HL-60 (cell line): ENCODE measurements around the gene IRS2.

ENCODE experiments used
- POLR2AphosphoS5 ChIP-seq: IDR thresholded peaks from 2 replicates; pipeline ENCODE4 v1.6.1; 2012; ENCODE audit warnings: low read depth
- TF ChIP-seq, protein P1 (sequence below): IDR thresholded peaks from one replicate; pipeline ENCODE4 v1.5.1; 2011; ENCODE audit warnings: low read length, control low read depth, inconsistent platforms; ENCODE audit not compliant: insufficient read depth

DNA sequence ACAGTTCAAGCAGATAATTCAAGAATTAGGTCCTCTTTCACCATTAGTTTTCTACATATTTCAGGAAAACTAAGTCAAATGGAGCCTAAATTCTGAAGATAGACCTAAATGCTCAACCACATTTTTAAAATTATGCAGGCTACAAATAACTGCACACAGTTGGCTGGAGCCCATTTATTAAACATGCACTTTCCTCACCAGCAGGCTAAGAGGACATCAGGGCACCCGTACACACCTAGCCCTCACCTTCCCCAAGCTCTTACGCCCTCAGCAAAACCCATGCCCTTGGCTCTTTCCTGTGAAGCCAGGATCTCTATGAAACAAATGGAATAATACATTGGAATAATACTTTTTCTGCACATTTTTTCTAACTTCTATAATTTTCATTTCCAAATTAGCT, 18.2 kb downstream of the IRS2 start:
- TF ChIP-seq POLR2AphosphoS5 = no peak
- TF ChIP-seq, protein P1, sequence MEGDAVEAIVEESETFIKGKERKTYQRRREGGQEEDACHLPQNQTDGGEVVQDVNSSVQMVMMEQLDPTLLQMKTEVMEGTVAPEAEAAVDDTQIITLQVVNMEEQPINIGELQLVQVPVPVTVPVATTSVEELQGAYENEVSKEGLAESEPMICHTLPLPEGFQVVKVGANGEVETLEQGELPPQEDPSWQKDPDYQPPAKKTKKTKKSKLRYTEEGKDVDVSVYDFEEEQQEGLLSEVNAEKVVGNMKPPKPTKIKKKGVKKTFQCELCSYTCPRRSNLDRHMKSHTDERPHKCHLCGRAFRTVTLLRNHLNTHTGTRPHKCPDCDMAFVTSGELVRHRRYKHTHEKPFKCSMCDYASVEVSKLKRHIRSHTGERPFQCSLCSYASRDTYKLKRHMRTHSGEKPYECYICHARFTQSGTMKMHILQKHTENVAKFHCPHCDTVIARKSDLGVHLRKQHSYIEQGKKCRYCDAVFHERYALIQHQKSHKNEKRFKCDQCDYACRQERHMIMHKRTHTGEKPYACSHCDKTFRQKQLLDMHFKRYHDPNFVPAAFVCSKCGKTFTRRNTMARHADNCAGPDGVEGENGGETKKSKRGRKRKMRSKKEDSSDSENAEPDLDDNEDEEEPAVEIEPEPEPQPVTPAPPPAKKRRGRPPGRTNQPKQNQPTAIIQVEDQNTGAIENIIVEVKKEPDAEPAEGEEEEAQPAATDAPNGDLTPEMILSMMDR = no peak
